Activated gamma-delta T cell treated with anti-CD3 and anti-CD28 coated beads, Interleukin-2, amount 50 U/mL, for 16 hours (primary cell): ENCODE results near the gene GPR150.
A peak's percentile ranks its signal among the peaks of the same experiment; 100 is the strongest.

Source experiments
- DNase-seq: peaks from one replicate; pipeline ENCODE4 v3.0.0-alpha.2; 2020; ENCODE audit warnings: low read depth

GPR150 gene

DNA sequence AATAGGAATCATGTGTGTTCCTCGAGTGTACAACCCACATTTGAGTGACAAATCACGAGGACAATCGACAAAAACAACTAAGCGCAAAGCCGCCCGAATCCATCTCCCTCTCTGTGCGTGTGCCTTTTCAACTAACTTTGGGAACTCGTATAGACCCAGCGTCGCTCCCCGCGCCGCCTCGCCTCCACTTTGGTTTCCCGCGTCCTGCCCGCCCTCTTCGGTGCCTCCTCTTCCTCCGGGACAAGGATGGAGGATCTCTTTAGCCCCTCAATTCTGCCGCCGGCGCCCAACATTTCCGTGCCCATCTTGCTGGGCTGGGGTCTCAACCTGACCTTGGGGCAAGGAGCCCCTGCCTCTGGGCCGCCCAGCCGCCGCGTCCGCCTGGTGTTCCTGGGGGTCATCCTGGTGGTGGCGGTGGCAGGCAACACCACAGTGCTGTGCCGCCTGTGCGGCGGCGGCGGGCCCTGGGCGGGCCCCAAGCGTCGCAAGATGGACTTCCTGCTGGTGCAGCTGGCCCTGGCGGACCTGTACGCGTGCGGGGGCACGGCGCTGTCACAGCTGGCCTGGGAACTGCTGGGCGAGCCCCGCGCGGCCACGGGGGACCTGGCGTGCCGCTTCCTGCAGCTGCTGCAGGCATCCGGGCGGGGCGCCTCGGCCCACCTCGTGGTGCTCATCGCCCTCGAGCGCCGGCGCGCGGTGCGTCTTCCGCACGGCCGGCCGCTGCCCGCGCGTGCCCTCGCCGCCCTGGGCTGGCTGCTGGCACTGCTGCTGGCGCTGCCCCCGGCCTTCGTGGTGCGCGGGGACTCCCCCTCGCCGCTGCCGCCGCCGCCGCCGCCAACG, at the start of gene GPR150:
Gene GPR150 (plus strand): TSS at position 58 of the 840 bp plus-strand sequence. CDS start 189 bp downstream, at position 247.
- peak; percentile 30 for DNase-seq

DNA sequence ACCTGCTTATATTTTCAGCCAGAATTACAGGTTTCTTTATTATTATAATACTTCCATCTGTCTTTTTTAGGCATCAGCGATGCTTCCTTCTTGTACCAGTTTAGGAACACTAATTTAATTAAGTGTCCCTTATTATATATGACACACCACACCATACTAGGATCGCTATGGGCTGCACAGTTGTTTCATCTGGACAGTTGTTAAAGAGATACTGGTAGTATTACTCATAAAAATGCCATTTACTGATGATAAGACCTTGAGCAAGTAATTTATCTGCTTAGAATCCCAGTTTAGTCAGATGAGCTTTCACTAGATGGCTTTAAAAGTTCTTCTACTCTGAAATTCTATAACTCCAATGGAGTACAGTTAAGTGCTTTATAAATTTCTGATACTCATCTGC, 47.9 kb upstream of the GPR150 start:
- no peak for DNase-seq

DNA sequence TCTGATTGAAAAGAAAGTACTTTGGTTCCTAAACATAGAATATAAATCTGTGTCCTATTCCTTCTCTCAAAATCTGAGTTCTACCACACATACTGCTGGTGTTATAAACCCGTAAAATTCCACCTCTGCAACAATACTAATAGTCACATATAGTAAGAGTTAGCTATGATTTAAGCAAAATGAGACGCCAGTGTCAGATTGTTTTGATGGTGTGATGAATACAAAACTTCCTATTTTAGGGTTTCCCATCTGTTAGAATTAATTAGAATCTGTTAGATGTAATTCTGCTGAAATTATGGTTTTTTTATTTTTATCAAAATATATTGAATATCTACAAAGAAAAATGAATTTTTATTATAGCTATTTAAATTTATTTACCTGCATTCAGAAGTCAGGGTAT, 38.3 kb upstream of the GPR150 start:
- DNase-seq, result no peak

DNA sequence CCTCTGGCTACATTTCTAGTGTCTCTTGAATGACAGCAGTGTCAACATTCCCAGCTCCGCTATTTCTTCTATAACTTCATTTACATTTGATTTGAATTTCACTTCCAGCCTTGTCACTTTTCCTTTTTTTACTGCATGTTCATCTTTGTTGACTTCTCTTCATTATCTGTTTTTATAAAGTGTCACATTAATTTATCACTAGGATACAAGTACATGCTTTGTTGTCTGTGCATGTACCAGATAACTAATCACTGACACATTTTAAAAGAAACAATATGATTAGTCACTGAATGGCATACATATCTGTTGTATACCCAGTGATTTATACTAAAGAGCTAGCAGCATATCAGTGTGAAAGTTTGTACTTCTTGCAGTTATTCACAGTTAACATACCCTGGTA, 35.9 kb upstream of the GPR150 start:
- no peak for DNase-seq

DNA sequence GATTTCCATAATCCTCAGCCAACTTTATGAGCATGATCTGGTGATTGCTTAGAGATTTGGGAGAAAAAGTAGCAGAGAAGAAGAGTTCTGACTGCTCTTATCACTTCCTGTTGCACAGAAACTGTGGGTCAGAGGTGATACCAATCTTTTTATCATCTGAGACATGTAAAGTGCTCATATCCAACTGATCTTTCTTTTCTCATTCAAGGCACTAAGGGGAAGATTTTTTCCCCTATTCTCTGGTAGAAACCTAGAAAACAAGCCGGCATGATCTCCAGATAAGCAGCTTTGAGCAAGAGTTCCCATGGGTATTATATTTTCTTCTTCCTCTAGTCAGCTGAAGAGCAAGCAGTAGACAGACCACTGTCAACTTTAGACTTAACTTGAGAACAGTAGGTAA, 29.0 kb upstream of the GPR150 start:
- no peak for DNase-seq

DNA sequence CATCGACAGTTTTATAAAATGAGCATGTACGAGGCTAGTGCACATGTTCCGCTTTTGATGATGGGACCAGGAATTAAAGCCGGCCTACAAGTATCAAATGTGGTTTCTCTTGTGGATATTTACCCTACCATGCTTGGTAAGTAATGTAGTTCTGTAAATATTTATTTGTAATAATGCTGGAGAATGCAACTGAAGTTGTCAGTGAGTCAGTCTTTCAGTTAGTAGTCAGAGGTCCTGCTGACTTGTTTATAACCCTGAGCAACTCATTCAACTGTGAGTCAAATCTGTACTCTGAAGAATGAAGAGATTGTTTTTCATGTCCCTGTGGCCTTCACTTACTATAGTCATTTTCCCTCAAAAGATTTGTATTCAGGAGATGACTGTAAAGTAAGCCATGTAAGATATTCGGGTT, 28.4 kb upstream of the GPR150 start:
- DNase-seq, result no peak

DNA sequence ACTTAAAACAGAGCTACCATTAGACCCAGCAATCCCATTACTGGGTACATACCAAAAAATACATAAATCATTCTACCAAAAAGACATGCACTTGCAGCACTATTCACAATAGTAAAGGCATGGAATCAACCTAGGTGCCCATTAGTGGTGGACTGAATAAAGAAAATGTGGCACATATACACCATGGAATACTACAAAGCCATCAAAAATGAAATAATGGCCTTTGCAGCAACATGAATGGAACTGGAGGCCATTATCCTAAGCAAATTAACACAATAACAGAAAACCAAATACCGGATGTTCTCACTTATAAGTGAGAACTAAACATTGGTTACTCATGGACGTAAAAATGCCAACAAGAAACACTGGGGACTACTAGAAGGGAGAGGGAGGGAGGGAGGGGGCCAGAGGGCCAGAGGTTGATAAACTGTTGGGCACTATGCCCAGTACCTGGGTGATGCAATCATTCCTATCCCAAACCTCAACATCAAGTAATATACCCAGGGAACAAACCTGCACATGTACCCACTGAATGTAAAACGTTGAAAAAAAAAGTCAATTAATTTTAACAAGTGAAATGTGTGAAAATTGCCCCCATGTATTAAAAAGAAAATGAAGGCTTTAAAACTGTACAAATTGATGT, 24.5 kb upstream of the GPR150 start:
- no peak for DNase-seq

DNA sequence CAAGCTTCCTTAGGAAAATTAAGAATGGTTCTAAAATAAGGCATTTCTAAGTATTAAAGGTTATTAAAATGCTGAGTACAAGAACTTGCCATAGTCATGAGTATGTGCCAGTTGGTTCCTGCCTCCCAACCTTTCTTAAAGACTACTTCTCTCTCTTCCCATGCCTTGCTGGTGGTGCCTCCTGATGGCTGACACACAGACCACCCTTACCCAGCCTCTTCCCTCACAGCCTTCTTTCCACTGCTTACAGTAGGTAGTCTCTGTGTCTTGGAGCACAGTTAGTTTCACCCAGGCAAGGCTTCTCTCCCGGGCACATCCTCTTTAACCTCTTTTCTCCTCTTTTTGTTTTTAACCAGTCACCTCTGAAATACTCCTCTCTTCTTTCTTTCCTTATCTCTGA, 20.6 kb upstream of the GPR150 start:
- DNase-seq, result no peak

DNA sequence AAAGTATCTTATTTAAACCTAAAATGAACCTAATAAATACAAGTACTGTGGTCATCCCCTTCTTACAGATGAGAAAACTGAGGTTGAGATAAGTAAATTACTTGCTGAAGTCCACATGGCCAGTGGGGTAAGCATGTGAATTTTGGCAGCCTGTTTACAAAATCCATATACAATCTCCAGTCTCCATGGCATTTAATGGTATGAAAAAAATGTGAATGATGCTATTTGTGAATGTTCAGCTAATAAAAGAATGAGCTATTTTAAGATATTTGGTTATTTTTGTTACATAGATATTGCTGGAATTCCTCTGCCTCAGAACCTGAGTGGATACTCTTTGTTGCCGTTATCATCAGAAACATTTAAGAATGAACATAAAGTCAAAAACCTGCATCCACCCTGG, 19.3 kb upstream of the GPR150 start:
- no peak for DNase-seq

DNA sequence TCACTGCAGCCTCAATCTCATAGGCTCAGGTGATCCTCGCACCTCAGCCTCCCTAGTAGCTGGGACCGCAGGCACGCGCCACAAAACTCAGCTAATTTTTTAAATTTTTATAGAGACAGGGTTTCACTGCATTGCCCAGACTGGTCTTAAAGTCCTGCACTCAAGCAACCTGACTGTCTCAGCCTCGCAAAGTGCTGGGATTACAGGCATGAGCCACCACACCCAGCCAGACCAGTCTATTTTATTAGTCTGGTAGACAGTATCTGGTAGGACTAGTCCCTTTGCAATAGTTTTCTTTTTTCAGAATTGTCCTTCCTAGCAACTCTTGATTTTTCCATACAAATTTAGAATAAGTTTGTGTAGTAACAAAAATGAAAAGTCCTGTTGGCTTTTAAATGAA, 14.1 kb upstream of the GPR150 start:
- no peak for DNase-seq

DNA sequence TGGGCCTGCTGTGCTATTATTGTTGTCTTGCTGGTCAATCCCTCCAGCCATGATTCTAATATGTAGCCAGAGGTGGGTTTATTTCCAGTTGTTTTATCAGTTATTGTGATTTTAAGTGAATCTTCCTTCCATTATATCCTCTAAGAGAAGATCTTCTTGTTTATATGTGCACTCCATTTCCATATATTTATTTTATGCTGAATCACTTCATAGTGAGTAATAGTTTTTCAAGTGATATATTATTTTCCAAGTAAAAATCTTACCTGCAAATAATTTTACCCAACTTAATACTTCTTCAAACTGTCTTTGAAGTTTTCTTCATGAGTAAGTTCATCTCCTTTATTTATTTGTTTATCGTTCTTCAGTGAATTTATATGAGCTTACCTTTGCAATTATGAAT, 13.5 kb upstream of the GPR150 start:
- DNase-seq, result no peak

DNA sequence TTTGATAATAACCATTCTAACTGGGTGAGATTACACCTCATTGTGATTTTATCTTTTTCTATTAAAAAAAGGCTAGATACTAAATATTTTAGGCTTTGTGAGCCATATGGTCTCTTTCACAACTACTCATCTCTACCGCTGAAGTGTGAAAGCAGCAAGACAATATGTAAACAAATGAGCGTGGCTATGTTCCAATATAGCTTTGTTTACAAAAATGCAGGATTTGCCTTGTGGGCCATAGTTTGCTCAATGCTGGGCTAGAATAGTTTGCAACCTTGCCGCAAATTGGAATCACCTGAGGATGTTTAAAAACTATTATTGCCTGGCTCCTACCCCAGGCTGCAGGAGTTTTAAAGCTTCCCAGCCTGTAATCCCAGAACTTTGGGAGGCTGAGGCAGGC, 10.2 kb upstream of the GPR150 start:
- DNase-seq, result no peak

DNA sequence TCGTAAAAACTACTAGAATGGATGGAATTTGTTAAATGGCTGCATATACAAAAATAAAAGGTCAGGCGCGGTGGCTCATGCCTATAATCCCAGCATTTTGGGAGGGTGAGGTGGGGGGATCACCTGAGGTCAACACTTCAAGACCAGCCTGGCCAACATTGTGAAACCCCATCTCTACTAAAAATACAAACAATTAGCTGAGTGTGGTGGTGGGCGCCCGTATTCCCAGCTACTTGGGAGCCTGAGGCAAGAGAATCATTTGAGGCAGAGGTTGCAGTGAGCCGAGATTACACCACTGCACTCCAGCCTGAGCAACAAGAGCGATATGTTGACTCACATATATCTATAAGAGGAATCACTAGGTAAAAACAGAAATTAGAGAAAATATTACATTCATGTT, 9.3 kb upstream of the GPR150 start:
- no peak for DNase-seq

DNA sequence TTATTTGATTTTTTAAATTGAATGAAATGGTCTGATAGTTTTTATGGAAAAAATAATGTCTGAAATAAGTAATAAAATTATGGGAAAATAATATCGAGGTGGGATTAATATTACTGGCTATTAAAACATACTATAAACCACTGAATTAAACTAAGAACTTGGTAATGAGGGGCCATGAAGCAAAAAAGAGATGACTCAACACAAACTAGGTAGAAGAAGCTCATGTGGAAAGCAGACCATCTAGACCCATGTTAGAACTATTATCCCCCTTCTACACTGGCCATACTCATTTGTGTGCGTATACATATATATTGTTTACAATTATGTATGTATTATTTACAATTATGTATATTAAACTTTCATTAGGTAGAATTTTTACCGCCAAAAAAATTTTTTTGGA, 8.5 kb upstream of the GPR150 start:
- no peak for DNase-seq

DNA sequence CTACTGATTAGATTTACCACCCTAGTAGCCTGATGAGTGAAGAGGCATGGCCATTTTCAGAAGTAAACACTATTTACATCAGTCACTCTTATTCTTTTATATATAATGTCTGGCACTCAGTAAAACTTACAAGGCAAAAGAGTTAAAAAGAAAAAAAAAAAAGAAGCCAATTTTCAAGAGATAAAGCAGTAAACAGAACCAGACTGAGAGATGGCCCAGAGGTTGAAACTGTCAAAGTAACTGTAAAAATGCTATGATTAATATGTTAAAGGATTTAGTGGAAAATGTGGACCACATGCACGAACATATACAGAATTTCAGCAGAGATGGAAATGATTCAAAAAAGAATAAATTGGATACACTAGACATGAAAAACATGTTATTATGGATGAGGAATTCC, 6.4 kb upstream of the GPR150 start:
- no peak for DNase-seq

DNA sequence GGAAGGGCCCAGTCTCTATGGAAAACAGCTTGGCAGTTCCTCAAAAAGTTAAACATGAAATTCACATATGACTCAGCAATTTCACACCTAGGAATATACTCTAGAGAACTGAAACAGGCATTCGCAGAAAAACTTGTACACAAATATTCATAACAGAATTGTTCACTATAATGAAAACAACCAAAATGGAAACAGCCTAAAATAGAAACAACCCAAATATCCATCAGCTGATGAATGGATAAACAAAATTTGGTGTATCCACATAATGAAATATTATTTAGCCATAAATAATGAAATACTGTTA, 4.8 kb upstream of the GPR150 start:
- no peak for DNase-seq

DNA sequence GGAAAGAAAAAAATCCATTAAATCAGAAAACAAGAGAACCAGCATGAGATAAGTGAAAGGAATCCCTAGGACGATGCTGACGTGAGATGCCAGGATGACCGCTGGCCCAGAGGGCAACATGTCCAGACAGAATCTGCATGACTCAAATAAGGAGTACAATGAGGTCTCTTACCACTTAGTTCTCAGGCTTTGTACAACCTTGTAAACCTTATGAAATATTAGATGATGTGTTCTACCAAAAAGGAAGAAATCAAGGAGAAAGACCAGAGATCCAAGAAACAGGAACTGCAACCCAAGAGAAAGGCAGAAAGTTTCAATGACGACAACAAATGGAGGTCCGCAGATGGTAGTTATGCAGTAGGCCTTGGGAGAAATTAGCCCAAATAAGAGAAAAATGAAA, 2.8 kb upstream of the GPR150 start:
- DNase-seq, result no peak

DNA sequence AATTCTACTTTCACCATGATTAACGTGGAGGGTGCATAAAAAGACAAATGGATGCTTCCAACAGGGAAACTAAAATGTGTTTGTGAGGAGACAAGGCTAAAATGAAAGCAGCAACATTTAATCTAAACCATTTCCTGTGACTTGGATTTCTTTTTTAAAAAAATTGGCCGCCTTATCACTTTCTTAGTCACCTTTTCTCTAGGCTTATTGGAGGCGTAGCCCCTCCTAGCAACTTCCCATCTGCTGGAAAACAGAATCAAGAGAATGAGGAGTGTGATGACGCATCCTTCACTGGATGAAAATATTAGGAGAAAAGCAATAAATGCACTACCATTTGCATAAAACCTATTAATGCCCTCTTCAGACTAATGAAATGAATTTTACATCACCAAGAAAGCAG, 791 bp upstream of the GPR150 start:
- DNase-seq, result no peak

DNA sequence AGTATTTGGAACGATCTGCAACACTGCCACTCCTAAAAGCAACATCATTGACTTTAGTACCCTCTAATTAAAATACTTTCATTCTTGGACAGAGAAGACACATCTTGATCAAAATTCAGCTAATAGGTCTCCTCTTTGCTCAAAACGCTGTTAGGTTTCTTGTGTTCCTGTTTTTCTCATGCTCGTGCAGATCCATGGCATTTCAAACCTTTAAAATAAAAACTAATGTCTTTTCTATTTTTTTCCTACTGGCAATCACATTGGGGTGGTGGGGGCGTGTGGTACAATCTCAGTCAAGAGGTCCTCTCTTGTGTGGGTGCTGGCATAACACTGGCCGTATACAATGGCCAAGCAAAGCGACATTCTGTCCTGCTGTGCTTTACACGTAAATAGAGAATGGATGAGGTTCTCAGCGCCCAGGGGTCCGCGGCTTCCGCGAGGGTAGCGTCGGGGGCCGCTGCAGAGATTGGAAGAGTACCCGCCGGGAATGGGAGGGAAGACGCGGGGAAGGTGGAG, 315 bp upstream of the GPR150 start:
- no peak for DNase-seq

DNA sequence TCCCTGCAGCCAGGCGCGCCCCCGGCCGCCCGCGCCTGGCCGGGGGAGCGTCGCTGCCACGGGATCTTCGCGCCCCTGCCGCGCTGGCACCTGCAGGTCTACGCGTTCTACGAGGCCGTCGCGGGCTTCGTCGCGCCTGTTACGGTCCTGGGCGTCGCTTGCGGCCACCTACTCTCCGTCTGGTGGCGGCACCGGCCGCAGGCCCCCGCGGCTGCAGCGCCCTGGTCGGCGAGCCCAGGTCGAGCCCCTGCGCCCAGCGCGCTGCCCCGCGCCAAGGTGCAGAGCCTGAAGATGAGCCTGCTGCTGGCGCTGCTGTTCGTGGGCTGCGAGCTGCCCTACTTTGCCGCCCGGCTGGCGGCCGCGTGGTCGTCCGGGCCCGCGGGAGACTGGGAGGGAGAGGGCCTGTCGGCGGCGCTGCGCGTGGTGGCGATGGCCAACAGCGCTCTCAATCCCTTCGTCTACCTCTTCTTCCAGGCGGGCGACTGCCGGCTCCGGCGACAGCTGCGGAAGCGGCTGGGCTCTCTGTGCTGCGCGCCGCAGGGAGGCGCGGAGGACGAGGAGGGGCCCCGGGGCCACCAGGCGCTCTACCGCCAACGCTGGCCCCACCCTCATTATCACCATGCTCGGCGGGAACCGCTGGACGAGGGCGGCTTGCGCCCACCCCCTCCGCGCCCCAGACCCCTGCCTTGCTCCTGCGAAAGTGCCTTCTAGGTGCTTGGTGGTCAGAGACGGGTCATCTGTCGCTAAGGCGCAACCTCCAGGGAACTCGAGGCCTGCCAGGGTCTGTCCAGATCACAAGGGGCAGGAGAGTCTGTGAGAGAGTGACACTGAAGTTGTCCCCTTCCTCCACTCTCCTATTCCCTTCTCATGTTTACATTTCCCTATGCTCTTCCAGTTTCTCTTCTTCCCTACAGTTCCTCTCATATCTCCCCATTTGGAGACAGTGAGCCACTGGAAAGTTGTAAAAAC, 1.3 kb downstream of the GPR150 start:
- peak; percentile 12 for DNase-seq

DNA sequence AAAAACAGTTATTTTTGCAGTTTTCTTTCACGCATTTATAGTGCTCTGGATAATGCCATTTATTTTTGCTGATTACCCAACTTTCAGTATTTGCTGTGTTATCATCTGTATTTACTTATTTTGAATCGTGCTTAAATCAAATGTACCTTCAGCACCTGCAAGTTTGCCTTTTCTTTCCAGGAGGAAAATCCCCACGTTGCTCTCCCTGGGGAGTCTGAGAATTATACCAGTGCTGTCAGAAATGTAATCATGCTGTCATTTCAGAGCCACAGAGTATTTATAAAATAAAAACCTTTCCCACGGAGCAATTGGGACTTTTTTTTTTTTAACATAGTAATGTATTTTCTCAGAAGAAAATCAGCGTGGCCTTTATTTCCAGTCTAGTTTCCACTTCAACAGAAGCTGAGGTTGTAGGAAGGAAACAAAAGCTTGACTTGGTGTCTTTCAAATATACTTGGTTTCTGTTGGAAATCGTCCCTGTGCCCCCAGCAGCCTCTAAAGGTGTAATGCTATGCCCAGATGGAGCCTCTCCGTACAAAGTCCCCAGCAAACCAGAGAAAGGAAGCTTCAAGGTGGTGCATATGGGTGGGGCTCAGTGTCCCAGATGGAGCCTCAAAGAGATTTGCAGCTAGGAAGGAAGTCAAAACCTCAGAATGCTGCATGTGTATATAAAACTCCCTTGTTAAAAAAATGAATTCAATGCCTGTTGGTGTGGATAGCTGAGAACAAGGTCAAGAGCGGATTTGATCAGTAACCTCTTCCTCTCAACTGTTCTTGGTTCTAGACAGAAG, 2.1 kb downstream of the GPR150 start:
- no peak for DNase-seq

DNA sequence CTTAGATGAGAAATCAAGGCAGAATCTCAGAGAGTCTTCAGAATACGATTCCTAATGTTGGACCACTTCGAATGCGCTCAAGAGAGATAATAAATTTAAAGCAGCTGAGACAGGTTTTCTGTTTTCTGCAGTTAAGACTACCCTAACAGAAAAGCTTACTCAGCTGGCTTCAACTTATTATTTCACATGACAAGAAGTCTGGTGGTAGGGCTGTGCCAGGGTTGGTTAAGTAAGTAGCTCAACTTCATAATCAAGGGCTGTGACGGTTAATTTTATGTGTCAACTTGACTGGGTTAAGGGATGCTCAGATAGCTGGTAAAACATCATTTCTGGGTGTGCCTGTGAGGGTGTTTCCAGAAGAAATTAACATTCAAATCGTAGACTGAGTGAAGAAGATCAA, 3.8 kb downstream of the GPR150 start:
- DNase-seq, result no peak
